Hepatocyte (in vitro differentiated cells): ENCODE data around the gene AHNAK.

Experiments
- CTCF ChIP-seq: fragments of 200-600 bp; sonication (generic); IDR thresholded peaks from 2 replicates; pipeline ENCODE4 v1.5.1; 2016; ENCODE audit warnings: antibody characterized with exemption, mild to moderate bottlenecking; ENCODE audit not compliant: poor library complexity
- EZH2 ChIP-seq: fragments of 200-600 bp; sonication (generic); IDR thresholded peaks from 2 replicates; pipeline ENCODE4 v1.6.1; 2016; ENCODE audit warnings: antibody characterized with exemption, mild to moderate bottlenecking, borderline replicate concordance

- TF ChIP-seq CTCF (no peak), EZH2 (no peak)
Measured at GRCh38 chr11:62504158-62504973, 42.2 kb downstream of the AHNAK start.
